Dermis microvascular lymphatic vessel endothelial cell (primary cell): ENCODE results near the gene ZXDC. TPM values are rescaled to one million over a fixed set of nuclear protein-coding genes. Genes with fewer than 3 reads are reported as not detected.

Experiments
- DNase-seq, 2 donors: peaks; one replicate each; pipeline versions ENCODE4 v3.0.0 to v3.0.0-alpha.2; 2010; ENCODE audit warnings: low read depth in 2 of 2
- total RNA-seq: library from RNA; depleted of rRNA; stranded (reverse); fragments of >200 nt; gene quantifications from 2 replicates; pipeline ENCODE4 v1.2.1, GENCODE V29; 2014

Gene ZXDC
- total RNA-seq, 1 donor from 2014 or later, result 11.4 TPM

DNA sequence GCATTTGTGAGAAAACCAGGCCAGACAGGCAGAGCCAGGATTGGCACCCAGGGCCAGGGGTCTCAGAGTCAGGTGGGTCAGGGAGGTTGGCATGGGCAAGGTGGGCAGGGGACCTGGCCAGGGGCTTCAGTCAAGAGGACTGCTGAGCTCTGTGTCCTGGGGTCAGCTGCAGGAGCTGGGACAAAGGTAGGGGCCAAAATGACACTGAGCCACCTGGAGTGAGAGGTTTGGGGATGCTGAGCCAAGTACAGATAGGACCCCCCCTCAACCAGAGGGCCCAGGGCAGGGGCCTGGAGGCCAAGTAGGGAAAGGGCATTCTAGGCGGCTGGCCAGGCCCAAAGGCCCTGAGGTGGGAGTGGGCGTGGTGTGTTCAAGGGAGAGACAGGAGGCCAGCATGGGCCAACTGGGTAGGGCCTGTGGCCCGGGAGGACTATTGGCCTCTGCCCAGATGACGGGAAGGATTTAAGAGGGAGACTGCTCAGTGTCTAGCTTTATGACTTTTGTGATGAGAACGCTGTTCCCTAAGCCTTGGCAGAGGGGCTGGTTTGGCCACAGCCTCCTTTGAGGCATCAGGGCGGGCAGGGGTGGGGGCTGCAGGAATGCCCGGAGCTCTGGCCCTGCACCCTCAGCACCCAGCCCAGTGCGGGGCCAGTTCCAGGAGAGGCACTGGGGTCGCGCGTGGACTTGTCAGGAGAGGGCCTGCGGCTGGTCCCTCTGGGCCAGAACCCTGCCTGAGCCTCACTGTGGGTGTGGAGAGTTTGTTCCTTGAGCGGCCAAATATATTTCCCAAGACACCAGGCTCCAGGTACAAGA, 77.9 kb downstream of the ZXDC start:
- DNase-seq, result no peak

DNA sequence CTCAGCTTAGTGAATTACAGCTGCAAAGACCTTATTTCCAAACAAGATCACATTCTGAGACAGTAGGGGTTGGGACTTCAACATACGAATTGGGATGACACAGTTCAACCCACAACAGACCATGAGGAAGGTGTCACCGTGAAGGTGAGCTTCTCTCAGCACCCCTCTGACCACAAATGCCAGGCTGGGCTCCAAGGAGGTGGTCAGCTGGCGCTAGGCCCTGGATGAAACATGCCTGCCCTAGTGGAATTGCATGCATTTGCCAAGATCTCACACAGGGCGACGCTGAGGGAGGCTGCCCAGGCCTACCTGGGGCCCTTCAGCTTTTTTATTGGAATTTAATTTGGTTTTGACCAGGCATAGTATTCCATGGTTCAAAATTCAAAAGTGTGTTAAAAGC, 79.2 kb downstream of the ZXDC start:
- no peak for DNase-seq

DNA sequence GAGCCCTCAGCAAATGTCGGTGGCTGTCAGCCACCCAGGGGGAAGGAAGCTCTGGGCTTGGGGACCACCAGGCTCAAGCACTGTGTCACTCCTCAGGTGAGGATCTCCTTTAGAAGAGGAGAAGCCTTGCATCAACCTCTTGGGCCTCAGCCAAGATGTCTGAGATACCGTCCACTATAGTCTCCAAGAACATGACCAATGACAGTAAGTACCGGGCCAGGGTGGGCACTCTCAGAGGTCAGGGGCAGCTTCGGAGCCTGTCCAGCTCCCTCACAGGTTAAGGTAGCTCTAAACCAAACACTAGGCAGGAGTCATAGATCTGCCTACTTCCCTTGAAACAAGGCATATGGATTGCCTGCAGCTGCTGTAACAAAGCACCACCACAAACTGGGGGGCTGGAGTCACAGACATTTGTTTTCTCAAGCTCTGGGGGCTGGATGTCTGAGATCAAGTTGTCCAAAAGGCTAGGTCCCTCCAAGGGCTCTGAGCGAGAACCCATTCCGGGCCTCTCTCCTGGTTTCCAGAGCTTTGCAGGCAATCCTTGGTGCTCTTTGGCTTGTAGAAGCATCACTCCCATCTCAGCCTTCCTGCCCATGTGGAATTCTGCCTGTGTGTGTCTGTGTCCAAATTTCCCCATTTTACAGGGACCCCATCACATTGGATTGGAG, 79.7 kb downstream of the ZXDC start:
- DNase-seq, result no peak

DNA sequence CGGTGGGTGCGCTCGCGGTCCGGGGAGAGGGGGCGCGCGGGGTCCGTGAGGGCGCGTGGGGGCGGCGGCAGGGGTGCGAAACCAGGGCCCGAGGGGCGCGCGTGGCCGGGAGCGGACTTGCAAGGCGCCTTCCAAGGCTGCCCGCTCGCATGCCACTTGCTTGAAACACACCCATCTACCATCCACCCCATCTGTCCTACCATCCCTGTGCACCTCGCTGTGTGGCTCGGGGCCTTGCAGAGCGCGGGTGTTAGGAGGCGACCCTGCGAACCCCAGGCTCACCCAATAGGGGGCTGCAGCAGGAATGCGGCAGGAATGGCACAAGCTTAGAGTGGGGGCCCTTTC, 80.7 kb downstream of the ZXDC start:
- no peak for DNase-seq

DNA sequence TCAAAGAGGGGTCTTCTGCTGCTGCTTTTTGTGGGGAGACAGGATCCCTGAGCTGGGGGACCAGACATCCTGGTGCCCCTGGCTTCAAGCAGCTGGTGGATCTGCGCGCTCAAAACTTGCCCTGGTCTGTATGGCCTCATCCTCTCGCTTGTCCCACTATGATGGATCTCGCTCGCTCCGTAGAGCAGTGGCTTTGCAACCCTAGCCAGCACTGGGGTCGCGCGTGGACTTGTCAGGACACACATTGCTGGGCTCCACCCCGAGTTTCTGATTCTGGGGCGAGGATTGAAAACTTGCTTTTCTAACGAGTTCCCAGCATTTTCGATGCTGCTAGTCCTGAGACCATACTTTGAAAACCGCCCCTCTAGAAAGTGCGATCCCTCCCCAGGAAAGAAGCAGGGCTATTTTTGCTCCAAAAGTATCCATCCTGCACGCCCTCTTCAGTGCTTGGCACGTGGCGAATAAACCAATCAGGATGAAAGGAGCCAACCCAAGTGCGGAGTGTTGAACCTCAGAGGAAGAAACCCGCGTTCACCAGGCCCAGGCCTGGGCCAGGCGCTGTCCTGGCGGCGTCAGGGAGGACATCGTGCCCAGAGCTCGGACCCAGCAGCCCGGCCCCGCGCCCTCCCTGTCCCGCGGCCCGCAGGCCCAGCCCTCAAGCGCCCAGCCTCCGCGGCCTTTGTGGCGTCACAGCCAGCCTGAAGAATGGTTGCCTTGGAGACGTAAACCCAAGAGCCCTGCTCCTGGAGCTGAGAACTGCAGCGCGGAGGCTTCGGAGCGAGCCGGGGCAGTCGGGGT, 81.3 kb downstream of the ZXDC start, which contains the start of gene CFAP100:
CFAP100 (plus strand) TSS at position 731 of the 798 bp plus-strand sequence. CDS start 1,092 bp downstream, outside the sequence.
- DNase-seq, result peak in 1 of 2 donors; percentile 20

DNA sequence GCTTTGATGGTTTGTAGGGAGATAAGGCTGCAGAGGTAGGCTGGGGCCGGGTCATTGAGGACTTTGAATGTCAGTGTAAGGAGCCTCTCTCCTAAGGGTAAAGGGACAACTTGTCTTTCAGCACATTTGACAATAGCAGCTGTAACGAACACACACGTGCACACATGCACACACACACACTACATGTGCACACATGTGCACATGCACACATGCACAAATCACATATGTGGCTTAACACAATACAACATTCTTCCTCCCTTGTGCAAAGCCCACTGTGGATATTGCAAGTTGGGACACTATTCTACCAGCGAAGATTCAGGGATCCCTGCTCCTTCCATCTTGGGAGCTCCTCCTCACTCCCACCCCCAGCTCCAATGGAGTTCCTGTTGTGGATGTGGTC, 82.1 kb downstream of the ZXDC start:
- DNase-seq, result no peak

DNA sequence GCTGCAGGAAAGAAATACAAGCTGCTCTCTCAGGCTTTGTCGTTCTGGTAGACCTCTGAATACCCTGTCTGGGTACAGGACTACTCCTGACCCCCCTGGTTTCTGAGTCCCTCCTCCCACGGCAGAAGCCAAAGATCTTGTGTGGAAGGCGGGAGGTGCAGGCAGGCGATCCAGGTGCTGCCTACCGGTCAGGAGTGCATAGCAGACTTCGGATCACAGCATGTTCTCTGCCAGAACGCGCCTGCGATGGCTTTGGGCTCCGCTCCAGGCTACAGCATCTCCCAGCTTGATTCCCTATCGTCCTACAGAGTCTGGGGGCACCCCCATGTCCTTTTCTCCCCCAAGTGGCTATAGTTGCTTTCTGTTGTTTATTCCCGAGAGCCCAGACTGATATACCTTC, 83.4 kb downstream of the ZXDC start:
- DNase-seq, result no peak

DNA sequence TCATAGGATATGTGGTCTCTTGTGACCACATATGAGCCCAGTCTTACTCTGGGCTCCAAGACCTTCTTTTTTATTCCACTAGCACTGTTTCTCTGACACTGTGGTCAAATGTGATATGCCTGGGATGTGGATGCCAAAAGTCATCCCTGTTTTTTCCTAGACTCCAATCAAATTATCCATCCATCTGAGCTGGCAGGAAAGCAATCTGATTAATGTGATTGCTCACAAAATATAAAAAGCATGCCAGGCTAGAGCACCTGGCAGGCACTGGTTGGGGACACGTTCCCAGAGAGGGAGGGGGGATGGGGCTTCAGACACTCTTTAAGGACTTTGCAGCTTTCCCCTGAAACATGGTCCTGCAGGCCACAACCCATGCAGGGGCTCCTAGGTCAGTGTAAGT, 84.1 kb downstream of the ZXDC start:
- no peak for DNase-seq

DNA sequence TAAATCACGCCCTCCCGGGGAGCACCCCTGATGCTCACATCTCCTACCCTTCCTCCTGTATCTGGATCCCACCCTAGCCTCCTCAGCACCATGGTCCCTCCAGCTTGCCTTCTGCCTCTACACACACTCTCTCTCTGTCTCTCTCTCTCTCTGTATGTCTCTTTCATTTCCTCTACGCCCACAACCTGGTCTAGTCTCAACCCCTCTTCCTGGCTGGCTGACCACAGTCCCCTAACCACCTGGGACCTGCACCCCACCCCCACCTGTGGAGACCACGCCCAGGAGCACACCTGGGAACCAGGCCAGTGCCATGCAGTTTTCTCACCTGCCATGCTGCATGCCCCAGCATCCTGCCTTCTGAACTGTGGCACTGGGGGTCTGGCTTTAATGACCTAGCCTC, 84.9 kb downstream of the ZXDC start:
- no peak for DNase-seq

DNA sequence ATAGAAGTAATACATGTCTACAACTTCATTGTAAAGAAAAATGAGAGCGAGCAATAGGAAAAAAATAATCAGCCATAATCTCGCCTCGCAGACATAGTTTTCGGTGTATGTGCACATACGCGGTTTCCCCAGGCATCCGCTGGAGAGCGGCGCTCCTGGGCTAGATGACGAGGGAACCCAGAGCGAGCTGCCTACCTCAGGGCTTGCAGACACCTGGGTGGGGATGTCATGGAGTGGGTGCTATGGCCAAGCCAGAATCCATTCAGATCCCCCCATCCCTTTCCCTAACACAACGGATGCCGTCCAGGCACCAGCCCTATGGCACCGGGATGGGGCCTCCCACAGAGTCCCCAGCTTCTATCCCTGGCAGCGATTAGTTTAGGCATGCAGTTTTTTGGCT, 85.5 kb downstream of the ZXDC start:
- DNase-seq, result no peak

DNA sequence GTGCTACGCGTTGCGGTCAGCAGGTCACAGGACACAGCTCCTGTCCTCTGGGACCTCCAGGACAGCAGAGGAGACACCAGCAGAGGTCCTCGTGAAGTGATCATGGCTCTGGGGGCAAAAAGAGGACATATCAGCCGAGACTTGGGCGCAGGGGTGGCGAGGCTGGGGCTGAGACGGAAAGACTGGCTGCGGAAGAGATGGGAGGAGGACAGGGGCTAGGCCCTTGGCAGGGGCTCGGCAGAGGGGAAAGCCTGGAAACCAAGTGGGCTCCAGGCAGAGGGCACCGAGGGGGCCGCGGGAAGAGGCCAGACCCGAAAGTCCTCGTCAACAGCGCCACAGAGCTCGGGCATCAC, 85.9 kb downstream of the ZXDC start:
- peak in 1 of 2 donors; percentile 7 for DNase-seq

DNA sequence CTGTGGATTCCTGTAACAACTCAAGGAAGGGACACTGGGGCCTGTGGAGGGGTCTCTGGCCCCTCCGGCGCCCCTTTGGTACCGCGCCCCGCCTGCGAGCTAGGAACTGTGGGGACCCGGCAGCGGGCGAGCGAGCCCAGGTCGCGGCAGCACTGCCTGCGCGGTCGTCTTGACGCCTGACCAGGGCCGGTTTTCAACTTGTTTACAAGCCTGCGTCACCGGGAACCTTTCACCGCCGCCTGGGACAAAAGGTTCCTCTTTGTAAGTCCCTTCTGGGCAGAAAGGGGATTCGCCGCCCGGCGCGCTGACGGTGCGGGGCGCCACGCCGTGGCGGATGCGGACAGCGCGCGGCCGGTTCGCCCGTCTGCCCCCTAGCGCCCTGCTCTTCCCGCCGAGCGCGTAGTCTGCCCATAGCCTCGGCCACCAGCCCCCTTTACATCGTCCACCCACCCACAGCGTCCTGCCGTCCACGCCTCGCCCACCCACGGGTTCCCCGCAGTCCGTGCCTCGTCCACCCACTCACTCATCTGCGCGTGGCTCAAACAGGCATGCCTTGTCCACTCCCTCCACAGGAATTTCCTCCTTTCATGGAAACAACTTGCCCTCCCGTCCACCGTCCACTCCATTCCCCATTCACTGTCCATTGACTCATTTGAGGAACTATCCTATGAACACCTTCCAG, 86.4 kb downstream of the ZXDC start:
- peak; percentile 80 to 90 for DNase-seq

Other genes starting within 250 kb of the ZXDC start
- gene KLF15, start 118.5 kb downstream of the ZXDC start, total RNA-seq, result 1.7 and 5.8 TPM in 2 replicates
- gene CFAP100, start 81.0 kb downstream of the ZXDC start, total RNA-seq, result not detected in 2 replicates
- not detected in 2 replicates for gene UROC1, start 41.9 kb upstream of the ZXDC start, total RNA-seq
- gene CHST13, start 48.3 kb upstream of the ZXDC start, total RNA-seq, result not detected in 2 replicates
- not detected in 2 replicates for gene C3orf22, start 83.0 kb upstream of the ZXDC start, total RNA-seq
- gene TXNRD3, start 179.2 kb upstream of the ZXDC start, total RNA-seq, result 8.6 and 9.9 TPM in 2 replicates
- 6.7 and 6.8 TPM in 2 replicates for gene CHCHD6, start 228.3 kb upstream of the ZXDC start, total RNA-seq